HG03060 (cell line): ENCODE measurements around the gene ELANE.
"Not testable (repeated sequence)": the region's sequence is repeated elsewhere in the genome, so short reads cannot be mapped to it uniquely, and the experiment has no call there.

Experiments used
- ATAC-seq: cut with Tn5 transposase; IDR thresholded peaks from one replicate; pipeline ENCODE4 v1.9.1; 2021; ENCODE audit warnings: low read depth, moderate number of reproducible peaks; ENCODE audit not compliant: unreplicated experiment

ELANE gene

GRCh38 chr19:891421-892200 lies 39.5 kb downstream of the ELANE start:
- not testable (repeated sequence) for ATAC-seq

DNA sequence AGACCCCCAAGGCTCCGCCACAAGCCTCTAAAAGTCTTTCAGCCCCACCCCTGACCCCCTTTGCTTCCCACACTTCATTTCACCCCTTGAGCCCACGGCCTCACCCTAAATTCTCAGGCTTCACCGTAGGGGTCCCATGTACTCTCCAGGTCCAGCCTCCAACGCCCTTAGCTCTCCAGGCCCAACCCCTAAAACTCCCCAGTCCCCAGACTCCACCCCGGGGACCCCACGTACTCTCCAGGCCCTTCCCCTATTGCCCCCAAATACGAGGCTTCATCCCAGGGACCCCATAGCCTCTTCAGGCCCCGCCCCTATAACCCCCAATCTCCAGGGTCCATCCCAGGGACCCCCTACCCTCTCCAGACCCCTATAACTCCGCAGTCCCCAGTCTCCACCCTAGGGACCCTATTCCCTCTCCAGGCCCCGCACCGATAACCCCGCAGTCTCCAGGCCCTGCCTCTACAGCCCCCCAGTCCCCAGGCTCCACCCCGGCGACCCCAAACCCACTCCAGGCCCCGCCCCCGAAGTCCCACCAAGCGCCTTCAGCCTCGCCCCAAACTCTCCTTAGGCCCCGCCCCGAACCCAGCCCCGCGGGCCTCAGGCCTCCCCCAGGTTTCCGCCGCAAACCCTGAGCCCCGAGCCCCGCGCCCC lies 40.3 kb downstream of the ELANE start:
- ATAC-seq: no peak

DNA sequence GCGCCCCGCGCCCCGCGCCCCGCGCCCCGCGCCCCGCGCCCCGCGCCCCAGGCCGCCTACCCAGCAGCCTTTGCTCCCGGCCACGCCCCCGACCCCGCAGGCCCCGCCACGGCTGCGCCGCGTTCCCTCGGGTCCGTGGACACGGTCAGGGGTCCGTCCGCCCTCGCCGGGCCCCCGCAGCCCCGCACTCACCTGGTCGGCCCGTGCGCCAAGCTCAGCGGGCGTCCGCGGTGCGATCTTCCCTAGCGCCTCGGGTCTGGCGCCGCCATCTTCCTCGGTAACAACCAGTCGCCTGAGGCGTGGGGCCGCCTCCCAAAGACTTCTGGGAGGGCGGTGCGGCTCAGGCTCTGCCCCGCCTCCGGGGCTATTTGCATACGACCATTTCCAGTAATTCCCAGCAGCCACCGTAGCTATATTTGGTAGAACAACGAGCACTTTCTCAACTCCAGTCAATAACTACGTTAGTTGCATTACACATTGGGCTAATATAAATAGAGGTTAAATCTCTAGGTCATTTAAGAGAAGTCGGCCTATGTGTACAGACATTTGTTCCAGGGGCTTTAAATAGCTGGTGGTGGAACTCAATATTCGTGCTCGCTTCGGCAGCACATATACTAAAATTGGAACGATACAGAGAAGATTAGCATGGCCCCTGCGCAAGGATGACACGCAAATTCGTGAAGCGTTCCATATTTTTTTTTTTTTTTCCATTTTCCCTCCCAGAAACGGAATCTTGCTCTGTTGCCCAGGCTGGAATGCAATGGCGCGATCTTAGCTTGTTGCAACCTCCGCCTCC lies 41.0 kb downstream of the ELANE start, which contains the start of the genes MED16 and RNU6-9:
TSS of gene MED16 (minus strand) at position 294 of the 796 bp plus-strand sequence. CDS start 2,056 bp downstream, outside the sequence.
TSS of gene RNU6-9 (plus strand) at position 591 of the 796 bp plus-strand sequence.
- ATAC-seq: peak; percentile 70

- no peak for ATAC-seq
These were observed 44.3 kb downstream of the ELANE start for GRCh38 chr19:896434-896833.

DNA sequence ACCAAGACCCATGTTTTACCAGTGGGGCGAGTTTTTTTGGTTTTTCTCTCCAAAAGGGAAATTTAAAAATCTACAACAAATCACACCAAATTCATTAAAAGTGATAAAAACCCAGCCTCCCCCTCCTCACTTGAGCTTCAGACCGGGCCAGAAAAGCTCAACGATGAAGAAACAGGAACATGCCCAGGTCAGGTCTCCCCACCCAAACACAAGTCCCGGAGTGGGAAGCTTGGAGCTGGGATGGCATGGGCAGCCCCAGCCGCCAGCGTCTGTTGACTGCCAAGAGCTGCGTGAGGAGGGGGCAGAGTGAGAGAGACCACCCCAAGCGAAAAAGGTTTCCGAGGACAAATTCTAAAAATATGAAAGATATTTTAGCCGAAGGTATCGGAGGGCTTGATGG lies 44.9 kb downstream of the ELANE start:
- ATAC-seq: no peak

DNA sequence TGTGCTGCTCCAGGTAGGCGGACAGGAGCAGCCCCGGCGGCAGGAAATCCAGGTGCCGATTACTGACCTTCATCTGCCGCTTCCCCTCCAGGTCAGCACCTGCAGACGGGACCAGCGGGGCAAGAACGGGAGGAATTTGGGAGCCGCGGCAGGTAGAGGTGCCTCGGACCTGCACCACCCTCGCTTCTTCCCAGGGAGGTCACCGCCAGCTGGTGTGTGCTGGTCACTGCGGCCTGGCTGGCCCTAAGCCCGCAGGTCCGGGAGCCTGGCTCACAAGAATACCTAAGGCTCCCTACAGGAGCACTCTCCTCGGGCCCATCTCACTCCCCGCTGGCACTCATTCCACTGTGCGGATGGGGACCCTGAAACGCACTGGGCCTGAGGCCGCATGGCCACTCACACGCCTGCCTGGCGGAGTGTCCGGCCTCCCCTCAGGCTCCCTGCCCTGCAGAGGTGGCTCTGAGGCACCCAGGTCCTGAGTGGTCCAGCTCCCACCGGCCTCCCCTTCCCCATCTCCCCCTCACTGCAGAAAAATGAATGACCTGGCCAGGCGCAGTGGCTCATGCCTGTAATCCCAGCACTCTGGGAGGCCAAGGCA lies 45.4 kb downstream of the ELANE start:
- ATAC-seq: no peak

- ATAC-seq: no peak
These were observed 46.6 kb downstream of the ELANE start for GRCh38 chr19:898663-899062.

DNA sequence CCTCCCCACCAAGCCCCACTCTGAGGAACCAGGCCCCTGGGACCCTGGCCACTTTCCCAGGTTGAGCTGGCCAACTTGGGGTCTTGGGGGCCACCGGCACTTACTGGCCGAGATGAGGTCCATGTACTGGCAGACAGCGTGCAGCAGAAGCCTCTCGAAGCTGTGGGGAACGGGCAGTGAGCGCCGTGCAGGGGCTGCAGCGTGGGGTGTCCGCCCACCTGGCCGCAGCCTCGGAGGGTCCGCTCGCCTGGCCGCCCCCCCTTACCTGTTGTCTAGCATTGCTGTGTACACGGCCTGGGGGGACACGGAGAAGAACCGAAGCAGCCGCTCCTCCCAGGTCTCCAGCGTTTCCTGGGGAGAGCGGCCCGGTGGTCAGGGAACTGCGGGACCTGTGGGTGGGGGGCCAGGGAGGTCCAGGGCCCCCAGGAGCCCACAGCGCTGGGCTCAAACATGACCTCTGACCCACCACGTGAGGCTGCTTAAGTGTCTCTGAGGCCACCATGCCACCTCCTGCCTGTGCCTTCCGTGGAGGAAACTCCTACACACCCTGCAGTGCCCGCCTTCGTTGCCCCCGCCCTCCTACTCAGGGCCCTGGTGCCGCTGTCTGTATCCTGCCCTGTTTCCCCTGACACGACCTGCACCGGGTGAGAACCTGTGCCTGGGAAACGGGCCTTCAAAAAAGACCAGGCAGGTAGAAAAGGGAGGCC lies 47.4 kb downstream of the ELANE start:
- no peak for ATAC-seq

DNA sequence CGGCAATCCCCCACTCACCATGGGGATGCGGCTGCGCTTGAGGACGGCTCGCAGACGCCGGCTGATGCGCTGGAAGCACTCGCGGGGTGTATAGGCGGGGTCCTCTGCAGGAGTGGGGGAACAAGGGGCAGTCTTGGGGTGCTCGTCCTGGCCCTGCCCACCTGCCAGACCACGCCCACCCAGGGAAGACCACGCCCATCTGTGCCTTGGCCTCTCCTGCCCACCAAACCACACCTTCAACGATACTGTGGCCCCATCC lies 47.9 kb downstream of the ELANE start:
- no peak for ATAC-seq

GRCh38 chr19:900302-901111 lies 48.4 kb downstream of the ELANE start:
- no peak for ATAC-seq

- ATAC-seq: no peak
These were observed 49.4 kb downstream of the ELANE start for GRCh38 chr19:901216-902092.

GRCh38 chr19:902093-902370 lies 49.9 kb downstream of the ELANE start:
- no peak for ATAC-seq

DNA sequence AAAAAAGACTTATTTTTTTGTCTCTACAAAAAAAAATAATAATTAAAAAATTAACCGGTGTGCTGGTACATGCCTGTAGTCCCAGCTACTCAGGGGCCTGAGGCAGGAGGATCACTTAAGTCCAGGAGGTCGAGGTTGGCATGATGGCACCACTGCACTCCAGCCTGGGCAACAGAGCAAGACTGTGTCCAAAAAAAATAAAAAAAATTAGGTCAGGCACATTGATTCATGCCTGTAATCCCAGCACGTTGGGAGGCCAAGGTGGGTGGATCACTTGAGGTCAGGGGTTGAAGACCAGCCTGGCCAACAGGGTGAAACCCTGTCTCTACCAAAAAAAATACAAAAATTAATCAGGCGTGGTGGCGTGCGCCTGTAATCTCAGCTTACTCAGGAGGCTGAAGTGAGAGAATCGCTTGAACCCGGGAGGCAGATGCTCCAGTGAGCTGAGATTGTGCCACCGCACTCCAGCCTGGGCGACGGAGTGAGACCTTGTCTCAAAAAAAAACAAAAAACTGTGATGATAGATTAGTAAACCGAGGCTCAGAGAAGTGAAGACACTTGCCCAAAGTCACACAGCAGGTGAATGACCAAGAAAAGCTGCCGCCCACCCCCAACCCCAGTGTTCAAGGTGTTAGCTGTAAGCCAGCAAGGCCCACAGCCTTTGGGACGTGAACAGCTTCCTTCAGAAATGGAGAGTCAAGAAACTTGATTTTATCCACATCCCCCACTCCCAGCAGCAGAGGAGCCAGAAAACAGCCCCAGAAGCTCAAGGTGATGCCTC lies 50.5 kb downstream of the ELANE start:
- ATAC-seq: no peak

DNA sequence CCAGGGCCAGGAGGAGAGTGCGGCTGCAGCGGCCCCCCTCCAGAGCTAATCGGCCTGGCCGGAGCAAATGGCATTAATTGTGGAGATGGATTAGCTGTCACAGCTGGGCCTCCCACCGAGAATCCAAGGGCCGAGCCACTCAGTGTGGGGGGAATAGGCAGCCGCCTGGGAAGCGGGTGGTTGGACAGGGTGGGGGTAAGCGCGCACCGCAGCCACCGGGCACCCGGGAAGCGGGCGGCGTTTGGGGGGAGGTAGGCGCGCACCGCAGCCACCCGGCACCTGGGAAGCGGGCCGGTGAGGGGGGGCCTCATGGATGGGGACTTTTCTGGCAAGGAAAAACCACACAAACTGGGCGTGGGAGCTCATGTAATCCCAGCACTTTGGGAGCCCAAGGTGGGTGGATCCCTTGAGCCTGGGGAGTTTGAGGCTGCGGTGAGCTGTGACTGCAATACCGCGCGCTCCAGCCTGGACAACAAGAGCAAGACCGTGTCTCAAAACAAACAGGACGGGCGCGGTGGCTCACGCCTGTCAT lies 51.2 kb downstream of the ELANE start:
- ATAC-seq: no peak

DNA sequence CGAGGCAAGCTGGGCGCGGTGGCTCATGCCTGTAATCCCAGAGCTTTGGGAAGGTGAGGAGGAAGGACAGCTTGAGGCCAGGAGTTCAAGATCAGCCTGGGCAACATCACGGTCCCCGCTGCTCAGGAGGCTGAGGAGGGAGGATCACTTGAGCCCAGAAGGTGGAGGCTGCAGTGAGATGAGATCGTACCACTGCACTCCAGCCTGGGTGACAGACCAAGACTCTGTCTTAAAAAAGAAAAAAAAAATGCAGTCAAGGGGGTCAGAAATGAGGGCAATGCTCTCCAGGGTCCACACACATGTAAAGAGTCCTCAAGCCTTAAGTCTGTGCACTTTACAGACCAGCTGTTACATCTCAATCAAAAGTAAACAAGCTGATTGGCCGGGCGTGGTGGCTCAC lies 52.4 kb downstream of the ELANE start:
- ATAC-seq: no peak
